Colonic mucosa (tissue), 4 donors: Measurements from ENCODE around the gene NBEA. TPM values are rescaled to one million over a fixed set of nuclear protein-coding genes. Genes with fewer than 3 reads are reported as not detected.

Source experiments
- DNase-seq: peaks from one replicate; pipeline ENCODE4 v3.0.0-alpha.2; 2020
- H3K27ac ChIP-seq: fragments of 200-600 bp; one replicate; pipeline ENCODE4 v1.8.0; 2021
- H3K27me3 ChIP-seq: fragments of 200-600 bp; one replicate; pipeline ENCODE4 v1.8.0; 2021
- H3K36me3 ChIP-seq: fragments of 200-600 bp; one replicate; pipeline ENCODE4 v1.8.0; 2021
- H3K4me1 ChIP-seq: fragments of 200-600 bp; one replicate; pipeline ENCODE4 v1.8.0; 2021; ENCODE audit warnings: mild to moderate bottlenecking
- H3K4me3 ChIP-seq: fragments of 200-600 bp; one replicate; pipeline ENCODE4 v1.8.0; 2021
- H3K9ac ChIP-seq, 2 donors: one replicate each; pipeline ENCODE4 v1.7.0; 2013; ENCODE audit warnings: control low read depth in 2 of 2, low read depth in 2 of 2, low read length in 2 of 2
- H3K9me3 ChIP-seq: fragments of 200-600 bp; one replicate; pipeline ENCODE4 v1.8.0; 2021
- CTCF ChIP-seq: fragments of 200-600 bp; IDR thresholded peaks from one replicate; pipeline ENCODE4 v1.8.0; 2022; ENCODE audit warnings: antibody characterized with exemption, mild to moderate bottlenecking
- intact Hi-C: fragments of 100-400 bp; cut with DNase I; formaldehyde crosslinking; loops from one replicate; pipeline ENCODE4 v1.14.1; 2022
- total RNA-seq, 2 donors: library from RNA; stranded (reverse); fragmentation: NEBNext Ultra II Directional in 1 of 2; extraction: Animal tissue kit (Norgen Biotek cat#: 25700) in 1 of 2; gene quantifications; one replicate each; pipeline ENCODE4 v1.2.1, GENCODE V29; 2021
- donor health status: healthy.
- donor health status: DM: no; HTN: no; CAD: no.
- donor health status: DM: no; HTN: no; CAD: no.

NBEA gene
- total RNA-seq, 2 donors from 2014 or later: 1.9 to 5.5 TPM

GRCh38 chr13:35354882-35355281 lies 412.8 kb downstream of the NBEA start:
- no peak for TF ChIP-seq CTCF
- H3K27ac ChIP-seq: no peak overlapping the region
- H3K36me3 ChIP-seq: no peaks in the 10 kb centered on the region
- H3K4me3 ChIP-seq: no peak overlapping the region
- no peak overlapping the region for H3K9ac ChIP-seq
- intact Hi-C loops: no loop called here
- H3K4me1 ChIP-seq: no peaks in the 10 kb centered on the region
- no peaks in the 10 kb centered on the region for H3K27me3 ChIP-seq
- no peak for DNase-seq
- H3K9me3 ChIP-seq: no peaks in the 10 kb centered on the region

GRCh38 chr13:35356572-35356971 lies 414.5 kb downstream of the NBEA start:
- no peaks in the 10 kb centered on the region for H3K27me3 ChIP-seq
- H3K9ac ChIP-seq: no peak overlapping the region
- no peaks in the 10 kb centered on the region for H3K36me3 ChIP-seq
- no peaks in the 10 kb centered on the region for H3K9me3 ChIP-seq
- no peak overlapping the region for H3K27ac ChIP-seq
- no peak overlapping the region for H3K4me3 ChIP-seq
- intact Hi-C loops: no loop called here
- DNase-seq: no peak
- H3K4me1 ChIP-seq: no peaks in the 10 kb centered on the region
- TF ChIP-seq CTCF: no peak

- no peak for TF ChIP-seq CTCF
- intact Hi-C loops: no loop called here
- Histone ChIP-seq H3K4me1 (no peaks in the 10 kb centered on the region), H3K36me3 (no peaks in the 10 kb centered on the region), H3K4me3 (no peak overlapping the region), H3K27ac (no peak overlapping the region), H3K27me3 (no peaks in the 10 kb centered on the region), H3K9ac (no peak overlapping the region), H3K9me3 (no peaks in the 10 kb centered on the region)
- no peak for DNase-seq
Observed at GRCh38 chr13:35365883-35366282, 423.8 kb downstream of the NBEA start.

GRCh38 chr13:35367586-35367985 lies 425.5 kb downstream of the NBEA start:
- Histone ChIP-seq H3K27ac (no peak overlapping the region), H3K4me1 (no peaks in the 10 kb centered on the region), H3K9me3 (no peaks in the 10 kb centered on the region), H3K27me3 (no peaks in the 10 kb centered on the region), H3K4me3 (no peak overlapping the region), H3K36me3 (no peaks in the 10 kb centered on the region), H3K9ac (no peak overlapping the region)
- TF ChIP-seq CTCF: no peak
- intact Hi-C loops: no loop called here
- no peak for DNase-seq

- no peaks in the 10 kb centered on the region for H3K4me1 ChIP-seq
- H3K9me3 ChIP-seq: no peaks in the 10 kb centered on the region
- TF ChIP-seq CTCF: no peak
- no peaks in the 10 kb centered on the region for H3K36me3 ChIP-seq
- intact Hi-C loops: no loop called here
- no peaks in the 10 kb centered on the region for H3K27me3 ChIP-seq
- no peak overlapping the region for H3K27ac ChIP-seq
- DNase-seq: no peak
- H3K4me3 ChIP-seq: no peak overlapping the region
- H3K9ac ChIP-seq: no peak overlapping the region
Observed at GRCh38 chr13:35378939-35379338, 436.9 kb downstream of the NBEA start.

- intact Hi-C loops: no loop called here
- no peaks in the 10 kb centered on the region for H3K4me1 ChIP-seq
- no peaks in the 10 kb centered on the region for H3K27me3 ChIP-seq
- H3K4me3 ChIP-seq: no peak overlapping the region
- no peaks in the 10 kb centered on the region for H3K36me3 ChIP-seq
- H3K27ac ChIP-seq: no peak overlapping the region
- TF ChIP-seq CTCF: no peak
- no peak overlapping the region for H3K9ac ChIP-seq
- no peaks in the 10 kb centered on the region for H3K9me3 ChIP-seq
- no peak for DNase-seq
Observed at GRCh38 chr13:35379663-35380062, 437.6 kb downstream of the NBEA start.
